Measurements from ENCODE around the gene TMEM107.

Gene TMEM107

DNA sequence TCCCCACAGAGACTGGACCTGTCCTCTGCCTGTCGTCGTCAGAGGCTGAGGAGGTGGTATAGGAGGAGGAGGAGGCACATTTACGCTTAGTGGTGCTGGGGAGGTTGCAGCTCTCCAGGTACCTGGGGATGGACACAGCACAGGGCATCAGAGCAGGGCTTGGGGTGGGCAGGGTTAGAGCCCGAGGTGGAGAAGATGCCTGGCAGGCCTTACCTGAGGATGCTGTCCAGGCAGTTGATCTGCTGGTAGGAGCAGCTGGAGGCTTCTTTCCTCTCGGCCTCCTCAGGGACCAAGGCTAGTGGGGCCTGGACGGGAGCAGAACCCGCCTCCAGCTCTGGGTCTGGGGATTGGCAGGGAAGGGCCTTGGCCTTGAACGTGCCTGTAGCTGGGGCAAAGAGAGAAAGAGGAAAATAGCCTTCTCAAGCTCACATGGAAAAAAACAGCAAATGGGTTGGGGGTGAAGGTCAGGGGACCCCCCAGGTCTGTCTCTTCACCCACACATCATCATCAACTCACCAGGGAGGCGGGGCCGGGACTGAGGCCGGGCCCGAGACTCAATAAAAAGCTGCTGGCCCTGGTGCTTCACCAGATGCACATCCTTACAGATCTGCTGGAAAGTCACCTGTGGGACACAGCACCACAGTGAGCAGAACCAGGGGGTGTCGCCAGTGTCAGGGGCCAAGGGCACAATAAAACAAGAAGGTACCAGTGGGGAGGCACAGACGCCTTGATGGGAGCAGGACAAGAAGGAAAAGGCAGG is 29.6 kb downstream of the TMEM107 start:
- no peak for TF ChIP-seq TAF1 (IDR thresholded peaks at IDR 0.05; ENCODE audit: borderline replicate concordance, insufficient read depth, low read length)
- TF ChIP-seq SIN3A (IDR thresholded peaks at IDR 0.05; ENCODE audit: borderline replicate concordance, insufficient read depth, low read length) = no peak
- TF ChIP-seq FOXP2 (optimal IDR thresholded peaks at IDR 0.05; ENCODE audit: borderline replicate concordance, extremely low read depth, extremely low read length, insufficient read depth) = no peak
- no peak for TF ChIP-seq REST (IDR thresholded peaks at IDR 0.05; ENCODE audit: insufficient read depth in 1 of 2, low read depth in 2 of 2, low read length in 2 of 2)
- TF ChIP-seq POLR2AphosphoS5 (IDR thresholded peaks at IDR 0.05; ENCODE audit: low read depth, low read length) = no peak

DNA sequence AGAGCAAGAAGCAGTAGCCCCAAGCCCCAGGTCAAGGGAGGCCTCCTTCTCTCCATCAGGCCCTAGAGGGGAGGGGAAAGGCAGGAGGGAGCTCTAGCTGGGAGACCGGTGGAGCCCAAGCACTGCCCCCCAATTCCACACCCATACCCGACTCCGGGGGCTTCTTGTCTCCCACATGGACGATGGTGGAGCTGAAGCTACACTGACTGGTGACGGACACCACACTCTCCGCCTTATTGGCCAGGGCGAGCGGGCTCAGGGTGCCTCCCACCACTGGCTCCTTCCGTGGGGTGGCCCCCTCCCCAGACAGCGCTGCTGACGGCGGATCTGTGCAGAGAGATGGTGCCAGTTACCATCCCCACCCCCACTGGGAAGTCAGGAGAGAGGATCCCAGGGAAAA is 30.4 kb downstream of the TMEM107 start:
- no peak for TF ChIP-seq SIN3A (IDR thresholded peaks at IDR 0.05; ENCODE audit: borderline replicate concordance, insufficient read depth, low read length)
- no peak for TF ChIP-seq FOXP2 (optimal IDR thresholded peaks at IDR 0.05; ENCODE audit: borderline replicate concordance, extremely low read depth, extremely low read length, insufficient read depth)
- no peak for TF ChIP-seq TAF1 (IDR thresholded peaks at IDR 0.05; ENCODE audit: borderline replicate concordance, insufficient read depth, low read length)
- TF ChIP-seq POLR2AphosphoS5 (IDR thresholded peaks at IDR 0.05; ENCODE audit: low read depth, low read length) = no peak
- no peak for TF ChIP-seq REST (IDR thresholded peaks at IDR 0.05; ENCODE audit: insufficient read depth in 1 of 2, low read depth in 2 of 2, low read length in 2 of 2)

GRCh38 chr17:8144401-8145231 is 31.6 kb downstream of the TMEM107 start:
- no peak for TF ChIP-seq TAF1 (IDR thresholded peaks at IDR 0.05; ENCODE audit: borderline replicate concordance, insufficient read depth, low read length)
- no peak for TF ChIP-seq POLR2AphosphoS5 (IDR thresholded peaks at IDR 0.05; ENCODE audit: low read depth, low read length)

GRCh38 chr17:8143581-8144400 is 32.4 kb downstream of the TMEM107 start:
- TF ChIP-seq SIN3A (IDR thresholded peaks at IDR 0.05; ENCODE audit: borderline replicate concordance, insufficient read depth, low read length) = no peak
- TF ChIP-seq REST (IDR thresholded peaks at IDR 0.05; ENCODE audit: insufficient read depth in 1 of 2, low read depth in 2 of 2, low read length in 2 of 2) = no peak
- no peak for TF ChIP-seq FOXP2 (optimal IDR thresholded peaks at IDR 0.05; ENCODE audit: borderline replicate concordance, extremely low read depth, extremely low read length, insufficient read depth)
- no peak for TF ChIP-seq TAF1 (IDR thresholded peaks at IDR 0.05; ENCODE audit: borderline replicate concordance, insufficient read depth, low read length)
- TF ChIP-seq POLR2AphosphoS5 (IDR thresholded peaks at IDR 0.05; ENCODE audit: low read depth, low read length) = no peak

- no peak for TF ChIP-seq TAF1 (IDR thresholded peaks at IDR 0.05; ENCODE audit: borderline replicate concordance, insufficient read depth, low read length)
- TF ChIP-seq POLR2AphosphoS5 (IDR thresholded peaks at IDR 0.05; ENCODE audit: low read depth, low read length) = no peak
- TF ChIP-seq REST (IDR thresholded peaks at IDR 0.05; ENCODE audit: insufficient read depth in 1 of 2, low read depth in 2 of 2, low read length in 2 of 2) = no peak
- no peak for TF ChIP-seq SIN3A (IDR thresholded peaks at IDR 0.05; ENCODE audit: borderline replicate concordance, insufficient read depth, low read length)
- no peak for TF ChIP-seq FOXP2 (optimal IDR thresholded peaks at IDR 0.05; ENCODE audit: borderline replicate concordance, extremely low read depth, extremely low read length, insufficient read depth)
Observed at GRCh38 chr17:8142887-8143580, 33.1 kb downstream of the TMEM107 start.
